ENCODE measurements around the gene ITPR1.

The ITPR1 gene

DNA sequence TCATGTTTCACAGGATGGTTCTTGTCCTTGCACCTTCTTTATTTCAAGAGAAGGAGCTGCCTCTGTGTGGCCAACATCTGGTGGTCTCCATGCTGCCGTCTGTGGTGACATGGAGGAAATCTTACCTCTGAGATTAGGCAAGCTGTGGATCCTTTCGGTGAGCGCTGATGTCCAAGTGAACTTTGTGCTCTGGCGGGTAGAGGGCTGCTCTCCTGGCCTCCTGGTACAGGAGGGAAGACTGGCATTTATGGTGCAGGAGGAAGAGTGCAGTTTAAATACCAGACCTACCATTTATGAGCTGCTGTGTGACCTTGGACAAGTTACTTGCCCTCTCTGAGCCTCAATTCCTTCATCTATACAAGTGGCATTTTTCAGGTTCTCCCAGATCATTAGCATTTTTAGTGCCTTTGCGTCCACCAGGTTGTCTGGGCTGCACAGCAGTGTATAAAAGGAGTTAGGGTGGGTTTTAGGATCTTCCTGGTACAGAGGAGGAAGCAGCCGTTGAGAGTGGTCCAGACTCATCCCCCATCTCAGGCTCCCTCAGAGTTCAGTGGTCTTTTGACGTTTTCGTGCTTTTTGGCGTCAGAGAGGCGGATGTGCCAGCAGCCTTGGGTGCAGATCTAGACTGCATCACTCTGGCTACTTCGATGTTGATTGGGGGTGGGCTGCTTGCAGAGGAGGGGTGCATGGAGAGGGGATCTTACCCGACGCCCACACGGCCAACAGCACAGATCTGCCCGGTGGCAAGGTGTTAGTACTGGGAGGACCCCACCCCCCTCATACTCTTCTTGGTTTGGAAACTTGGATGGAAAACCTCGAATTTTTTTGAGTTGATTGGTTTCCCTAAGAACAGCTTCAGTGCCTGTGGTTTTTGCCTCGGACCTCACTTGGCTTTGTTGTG lies 162.2 kb downstream of the ITPR1 start:
- no peak for DNase-seq

GRCh38 chr3:4656059-4656458 lies 162.9 kb downstream of the ITPR1 start:
- DNase-seq = no peak

GRCh38 chr3:4656626-4657328 lies 163.6 kb downstream of the ITPR1 start:
- DNase-seq = no peak

DNA sequence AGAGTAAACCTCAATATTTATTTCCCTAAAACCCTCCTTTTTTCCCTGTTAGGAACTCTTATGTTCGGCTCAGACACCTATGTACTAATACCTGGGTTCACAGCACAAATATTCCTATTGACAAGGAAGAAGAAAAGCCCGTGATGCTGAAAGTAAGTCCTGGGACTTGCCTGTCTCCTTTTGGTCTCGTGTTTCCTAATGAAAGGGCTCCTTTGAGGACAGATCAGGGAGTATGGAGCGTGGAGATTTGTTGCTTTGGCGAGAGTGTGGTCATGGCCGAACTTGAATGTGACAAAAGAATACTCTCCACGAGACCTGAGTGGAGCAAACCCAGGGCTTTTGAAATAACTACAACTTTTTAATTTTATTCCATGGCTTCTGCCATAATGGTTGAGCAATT lies 167.8 kb downstream of the ITPR1 start:
- no peak for DNase-seq

- no peak for DNase-seq
These were observed 171.3 kb downstream of the ITPR1 start for GRCh38 chr3:4664412-4664811.

DNA sequence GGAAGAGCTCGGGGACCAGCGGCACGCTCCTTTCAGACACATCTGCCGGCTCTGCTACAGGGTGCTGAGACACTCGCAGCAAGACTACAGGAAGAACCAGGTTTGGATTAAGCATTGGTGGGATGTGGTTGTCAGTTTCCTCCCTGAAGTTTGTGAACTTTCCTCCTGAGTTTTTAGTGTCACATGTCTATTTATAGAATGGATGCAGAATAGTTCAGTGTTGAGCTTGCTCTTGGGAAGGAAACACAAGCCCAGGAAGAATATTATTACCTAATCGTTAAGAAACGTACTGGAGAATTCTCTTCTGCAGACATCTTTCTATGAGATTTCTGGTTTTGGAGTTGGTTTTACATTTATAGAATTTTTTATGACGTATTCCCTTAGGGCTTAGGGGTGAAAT lies 172.0 kb downstream of the ITPR1 start:
- no peak for DNase-seq

- no peak for DNase-seq
These were observed 172.9 kb downstream of the ITPR1 start for GRCh38 chr3:4666071-4666470.

DNA sequence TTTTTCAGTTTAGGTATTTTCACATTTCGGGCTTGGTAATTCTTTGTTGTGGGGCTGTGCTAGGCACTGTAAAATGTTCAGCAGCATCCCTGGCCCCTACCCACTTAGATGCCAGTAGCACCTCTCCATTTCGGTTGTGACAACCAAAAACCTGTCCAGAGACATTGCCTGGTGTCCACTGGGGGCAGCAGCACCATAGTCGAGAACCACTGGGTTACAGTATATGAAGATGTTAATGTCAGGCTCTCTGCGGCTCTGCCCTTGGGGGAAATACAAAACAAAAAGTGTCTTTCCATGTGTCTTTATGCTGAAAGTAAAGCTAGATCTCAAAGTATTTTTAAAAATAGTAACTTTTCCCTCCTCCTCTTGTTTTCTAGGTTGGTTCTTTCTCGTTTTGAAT lies 177.2 kb downstream of the ITPR1 start:
- no peak for DNase-seq

GRCh38 chr3:4672725-4673275 lies 179.7 kb downstream of the ITPR1 start:
- DNase-seq = no peak

- DNase-seq = no peak
These were observed 181.1 kb downstream of the ITPR1 start for GRCh38 chr3:4674216-4674615.

DNA sequence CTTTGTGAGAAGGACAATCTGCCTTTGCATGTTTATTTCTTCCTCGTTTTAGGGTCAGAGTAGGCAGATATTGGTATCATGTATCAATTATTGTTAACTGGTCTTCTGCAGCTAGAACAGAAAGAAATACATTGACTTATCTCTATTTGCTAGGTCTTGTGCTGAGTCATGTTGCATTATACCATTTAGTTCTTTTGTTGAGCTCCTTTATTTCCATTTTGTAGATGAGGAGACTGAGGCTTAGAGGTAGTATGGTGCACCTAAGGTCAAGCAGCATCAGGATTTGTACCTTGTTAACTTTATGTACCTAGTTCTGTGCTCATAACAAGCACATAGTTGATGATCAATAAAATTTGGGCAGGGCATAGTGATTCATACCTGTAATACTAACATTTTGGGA lies 182.6 kb downstream of the ITPR1 start:
- DNase-seq = no peak

DNA sequence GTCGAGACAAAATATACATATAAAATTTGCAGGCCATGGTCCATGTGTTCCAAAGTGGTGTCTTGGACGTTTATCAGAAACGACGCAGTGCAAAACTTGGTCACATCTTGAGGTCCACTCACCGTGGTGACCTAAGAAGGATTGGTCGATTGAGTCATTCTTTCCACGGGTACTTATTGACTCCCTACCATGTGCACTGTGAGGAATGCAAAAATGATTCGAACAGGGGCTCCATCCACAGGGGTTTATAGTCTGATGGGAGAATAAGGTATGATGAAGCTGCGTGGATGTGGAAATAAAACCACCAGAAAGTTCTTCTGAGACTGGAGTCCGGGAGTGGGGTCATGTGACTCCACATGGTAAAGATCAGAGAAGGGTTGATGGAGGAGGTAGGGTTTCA lies 185.2 kb downstream of the ITPR1 start:
- DNase-seq = no peak

- DNase-seq = no peak
These were observed 187.1 kb downstream of the ITPR1 start for GRCh38 chr3:4680227-4680691.

DNA sequence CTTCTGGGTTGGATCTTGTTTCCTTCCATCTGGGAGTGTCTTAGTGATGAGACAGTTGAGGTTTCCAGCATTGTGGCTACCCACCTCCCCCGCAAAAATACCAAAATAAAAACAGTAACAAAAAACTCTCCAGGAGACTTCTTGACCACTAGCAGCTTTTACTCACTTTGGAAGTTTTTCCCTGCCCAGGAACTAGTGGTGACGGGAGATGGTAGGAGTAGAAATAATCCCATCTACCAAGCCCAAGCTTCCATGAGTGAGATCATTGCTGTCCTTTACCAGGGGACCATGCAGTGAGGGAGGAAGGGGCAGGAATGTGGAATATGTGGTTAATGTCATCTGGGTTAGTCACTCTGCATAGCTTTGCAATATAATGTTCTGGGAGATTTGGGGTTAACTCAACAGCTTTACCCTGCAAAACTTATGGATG lies 187.7 kb downstream of the ITPR1 start:
- no peak for DNase-seq

- no peak for DNase-seq
These were observed 188.2 kb downstream of the ITPR1 start for GRCh38 chr3:4681301-4681700.

DNA sequence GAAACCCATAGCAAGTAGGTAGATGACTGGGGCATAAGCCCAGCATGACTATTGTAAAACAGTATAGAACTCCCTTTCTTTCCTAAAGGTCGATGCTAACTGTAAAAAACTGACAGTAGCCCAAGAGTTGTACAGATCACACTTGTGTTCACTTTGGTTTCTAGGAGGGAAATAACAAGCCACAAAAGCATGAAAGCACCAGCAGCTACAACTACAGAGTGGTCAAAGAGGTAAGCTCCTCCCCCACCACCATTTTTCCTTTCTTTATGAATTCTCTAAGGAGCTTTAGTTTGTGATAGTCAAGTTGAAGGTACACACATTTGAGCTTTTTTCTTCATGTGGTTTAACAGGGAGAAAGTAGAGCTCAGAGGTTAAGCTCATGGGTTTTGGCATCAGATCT lies 191.0 kb downstream of the ITPR1 start:
- DNase-seq = no peak

GRCh38 chr3:4684976-4685375 lies 191.8 kb downstream of the ITPR1 start:
- DNase-seq = no peak

DNA sequence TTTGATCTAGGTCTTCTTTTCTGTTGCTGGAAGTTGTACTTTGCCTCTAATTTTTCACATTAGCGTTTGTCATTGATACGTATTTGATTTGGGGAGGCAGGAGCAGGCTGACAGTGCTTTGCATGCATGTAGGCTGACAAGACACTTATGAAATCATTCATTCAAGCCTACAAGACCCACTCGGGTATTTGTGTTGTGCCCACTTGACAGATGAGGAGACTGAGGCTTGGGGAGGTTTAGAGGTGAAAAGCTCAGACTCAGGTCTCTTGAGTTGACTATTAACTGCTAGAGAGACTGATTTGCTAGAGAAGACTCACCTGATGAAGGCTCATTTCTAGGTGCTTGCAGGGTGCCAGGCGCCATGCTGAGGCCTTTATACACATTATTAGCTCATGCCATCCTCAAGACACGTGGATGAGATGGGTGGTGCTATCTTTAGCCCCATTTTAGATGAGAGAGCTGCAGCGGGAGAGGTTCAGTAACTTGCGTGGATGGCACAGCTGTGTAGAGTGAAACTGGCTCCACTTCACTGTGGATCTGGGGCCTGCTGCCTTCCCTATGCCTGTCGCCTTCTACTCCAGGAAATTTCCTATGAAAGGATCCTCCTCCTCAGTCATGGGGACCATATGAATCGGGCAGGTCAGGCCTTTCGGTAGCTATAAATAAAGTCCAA lies 192.7 kb downstream of the ITPR1 start:
- no peak for DNase-seq

- DNase-seq = no peak
These were observed 193.5 kb downstream of the ITPR1 start for GRCh38 chr3:4686619-4687018.

DNA sequence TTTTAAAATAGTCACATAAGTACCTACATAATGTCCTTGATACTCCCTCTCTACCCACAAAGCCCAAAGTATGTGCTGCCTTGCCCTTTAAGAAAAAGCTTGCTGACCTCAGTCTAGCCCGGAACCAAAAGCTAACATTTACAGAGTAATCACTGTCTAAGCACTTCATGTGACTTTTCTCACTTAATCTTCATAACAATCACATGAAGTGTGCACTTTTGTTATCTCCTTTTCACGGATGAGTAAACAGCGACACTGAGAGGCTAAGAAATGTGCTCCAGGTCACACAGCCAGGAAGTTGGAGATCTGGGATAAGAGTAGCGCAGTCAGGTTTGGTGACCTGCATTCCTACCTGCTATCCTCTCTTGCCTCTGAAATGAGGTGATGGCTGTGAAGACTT lies 194.0 kb downstream of the ITPR1 start:
- DNase-seq = no peak

GRCh38 chr3:4687596-4687995 lies 194.4 kb downstream of the ITPR1 start:
- no peak for DNase-seq

DNA sequence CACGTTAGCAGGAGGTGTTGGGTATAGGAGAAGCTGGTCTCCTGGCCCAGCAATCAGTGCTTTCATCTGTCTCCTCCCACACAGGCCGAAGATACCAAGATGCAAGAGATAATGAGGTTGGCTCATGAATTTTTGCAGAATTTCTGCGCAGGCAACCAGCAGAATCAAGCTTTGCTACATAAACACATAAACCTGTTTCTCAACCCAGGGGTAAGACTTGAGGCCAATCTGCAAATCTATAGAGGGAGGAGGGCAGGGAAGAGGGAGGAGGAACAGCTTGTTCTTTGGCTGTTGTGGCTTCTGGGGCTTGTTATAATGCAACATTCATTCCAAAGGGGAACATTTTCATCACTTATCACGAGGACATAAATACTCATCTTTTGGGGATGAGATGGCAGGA lies 195.3 kb downstream of the ITPR1 start:
- DNase-seq = no peak

DNA sequence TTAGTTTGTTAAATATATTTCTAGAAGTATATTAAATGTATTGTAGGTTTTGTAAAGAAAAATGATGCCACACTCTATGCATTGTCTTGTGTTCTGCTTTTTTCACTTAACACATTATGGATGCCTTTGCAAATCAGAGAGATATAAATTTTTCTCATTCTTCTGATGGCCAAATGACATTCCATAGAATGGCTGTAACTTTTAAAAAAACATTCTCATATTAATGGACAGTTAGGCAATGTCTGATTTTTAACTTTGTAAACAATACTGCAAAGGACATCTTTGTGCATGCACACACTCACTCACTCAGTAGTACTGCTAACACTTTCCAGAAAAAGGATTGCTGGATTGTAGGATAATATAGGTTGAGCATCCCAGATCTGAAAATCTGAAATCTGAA lies 195.9 kb downstream of the ITPR1 start:
- DNase-seq = no peak
